ENCODE data around the gene TRAPPC3. TPM values are rescaled to one million over a fixed set of nuclear protein-coding genes. Genes with fewer than 3 reads are reported as not detected.

The TRAPPC3 gene
- total RNA-seq, 1 experiment from 2014 or later, result 52.7 TPM

GRCh38 chr1:36172983-36173382 is 23.7 kb upstream of the TRAPPC3 start:
- Histone ChIP-seq H3K9me3 (ENCODE audit: control insufficient read depth, low read depth, low read length) (no peaks in the 10 kb centered on the region), H3K27ac (ENCODE audit: insufficient read length, low read depth, low read length) (no peak overlapping the region), H3K4me1 (ENCODE audit: insufficient read depth, low read length) (peaks cover 5% of the 10 kb centered on the region; the same call in 1 of the 2 replicates), H2BK15ac (ENCODE audit: low read depth, low read length) (no peak overlapping the region), H3K18ac (ENCODE audit: insufficient read length, low read depth, low read length) (no peak overlapping the region), H4K91ac (ENCODE audit: insufficient read length, low read depth, low read length) (no peak overlapping the region), H4K5ac (ENCODE audit: insufficient read length, low read depth, low read length) (no peak overlapping the region), H2BK20ac (ENCODE audit: low read depth, low read length, poor library complexity, severe bottlenecking) (no peak overlapping the region), H4K8ac (replicated peaks; ENCODE audit: insufficient read length, low read depth, low read length) (no peak overlapping the region), H3K79me1 (ENCODE audit: insufficient read depth, low read depth, low read length, poor library complexity, severe bottlenecking) (peaks cover 3% of the 10 kb centered on the region), H2AK5ac (ENCODE audit: insufficient read length, low read length) (no peak overlapping the region), H2BK5ac (ENCODE audit: insufficient read length, low read length) (no peak overlapping the region), H3K9ac (ENCODE audit: extremely low read depth, insufficient read length, low read length) (no peak overlapping the region), H3K4ac (ENCODE audit: low read depth, low read length) (no peak overlapping the region), H2BK120ac (ENCODE audit: low read depth, low read length, poor library complexity, severe bottlenecking) (no peak overlapping the region), H2BK12ac (ENCODE audit: insufficient read length, low read depth, low read length) (no peak overlapping the region), H3K27me3 (ENCODE audit: insufficient read depth, low read length) (no peaks in the 10 kb centered on the region), H3T11ph (ENCODE audit: low read length) (no peak overlapping the region), H4K20me1 (ENCODE audit: control insufficient read depth, insufficient read depth, insufficient read length) (peaks cover 2% of the 10 kb centered on the region), H3K23me2 (ENCODE audit: insufficient read length, low read depth, low read length, poor library complexity, severe bottlenecking) (peaks cover 3% of the 10 kb centered on the region), H3K4me2 (ENCODE audit: insufficient read depth, insufficient read length, low read length) (no peak overlapping the region), H3K23ac (ENCODE audit: insufficient read length, low read depth, low read length) (no peak overlapping the region), H3K14ac (ENCODE audit: insufficient read depth, low read length) (no peak overlapping the region), H3K79me2 (ENCODE audit: insufficient read depth, low read length) (no peaks in the 10 kb centered on the region), H2AFZ (ENCODE audit: low read length) (no peak overlapping the region), H3K56ac (ENCODE audit: insufficient read length, low read depth, low read length) (no peak overlapping the region)
- TF ChIP-seq, protein P1, sequence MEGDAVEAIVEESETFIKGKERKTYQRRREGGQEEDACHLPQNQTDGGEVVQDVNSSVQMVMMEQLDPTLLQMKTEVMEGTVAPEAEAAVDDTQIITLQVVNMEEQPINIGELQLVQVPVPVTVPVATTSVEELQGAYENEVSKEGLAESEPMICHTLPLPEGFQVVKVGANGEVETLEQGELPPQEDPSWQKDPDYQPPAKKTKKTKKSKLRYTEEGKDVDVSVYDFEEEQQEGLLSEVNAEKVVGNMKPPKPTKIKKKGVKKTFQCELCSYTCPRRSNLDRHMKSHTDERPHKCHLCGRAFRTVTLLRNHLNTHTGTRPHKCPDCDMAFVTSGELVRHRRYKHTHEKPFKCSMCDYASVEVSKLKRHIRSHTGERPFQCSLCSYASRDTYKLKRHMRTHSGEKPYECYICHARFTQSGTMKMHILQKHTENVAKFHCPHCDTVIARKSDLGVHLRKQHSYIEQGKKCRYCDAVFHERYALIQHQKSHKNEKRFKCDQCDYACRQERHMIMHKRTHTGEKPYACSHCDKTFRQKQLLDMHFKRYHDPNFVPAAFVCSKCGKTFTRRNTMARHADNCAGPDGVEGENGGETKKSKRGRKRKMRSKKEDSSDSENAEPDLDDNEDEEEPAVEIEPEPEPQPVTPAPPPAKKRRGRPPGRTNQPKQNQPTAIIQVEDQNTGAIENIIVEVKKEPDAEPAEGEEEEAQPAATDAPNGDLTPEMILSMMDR (conservative IDR thresholded peaks at IDR 0.05), result no peak
- no peaks in the 10 kb centered on the region for H3K9me3 Mint-ChIP-seq
- no peak for DNase-seq
- peak overlapping the region in 1 of 3 experiments; percentile 34; a peak in 1 of 7 replicates for H3K27ac Mint-ChIP-seq
- no CpG with 5 or more reads among the region's 2 CpGs for WGBS (ENCODE audit: extremely low coverage, insufficient read length, low lambda C conversion rate)
- H3K4me1 Mint-ChIP-seq, result peaks cover 8 to 29% of the 10 kb centered on the region in 2 experiments
- H3K36me3 Mint-ChIP-seq (ENCODE audit: insufficient read depth in 1 of 3, low read depth in 3 of 3), result peaks cover 19 to 35% (median 34%) of the 10 kb centered on the region in 3 experiments; a peak in 6 of 7 replicates
- no peak overlapping the region for H3K4me3 Mint-ChIP-seq
- H3K27me3 Mint-ChIP-seq (ENCODE audit: low read depth), result no peaks in the 10 kb centered on the region
